Measurements from ENCODE around the gene SEMA4D.

Gene SEMA4D

GRCh38 chr9:89505048-89505447, 7.1 kb upstream of the SEMA4D start:
- TF ChIP-seq, protein P1, sequence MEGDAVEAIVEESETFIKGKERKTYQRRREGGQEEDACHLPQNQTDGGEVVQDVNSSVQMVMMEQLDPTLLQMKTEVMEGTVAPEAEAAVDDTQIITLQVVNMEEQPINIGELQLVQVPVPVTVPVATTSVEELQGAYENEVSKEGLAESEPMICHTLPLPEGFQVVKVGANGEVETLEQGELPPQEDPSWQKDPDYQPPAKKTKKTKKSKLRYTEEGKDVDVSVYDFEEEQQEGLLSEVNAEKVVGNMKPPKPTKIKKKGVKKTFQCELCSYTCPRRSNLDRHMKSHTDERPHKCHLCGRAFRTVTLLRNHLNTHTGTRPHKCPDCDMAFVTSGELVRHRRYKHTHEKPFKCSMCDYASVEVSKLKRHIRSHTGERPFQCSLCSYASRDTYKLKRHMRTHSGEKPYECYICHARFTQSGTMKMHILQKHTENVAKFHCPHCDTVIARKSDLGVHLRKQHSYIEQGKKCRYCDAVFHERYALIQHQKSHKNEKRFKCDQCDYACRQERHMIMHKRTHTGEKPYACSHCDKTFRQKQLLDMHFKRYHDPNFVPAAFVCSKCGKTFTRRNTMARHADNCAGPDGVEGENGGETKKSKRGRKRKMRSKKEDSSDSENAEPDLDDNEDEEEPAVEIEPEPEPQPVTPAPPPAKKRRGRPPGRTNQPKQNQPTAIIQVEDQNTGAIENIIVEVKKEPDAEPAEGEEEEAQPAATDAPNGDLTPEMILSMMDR (IDR thresholded peaks at IDR 0.05; ENCODE audit: low read length, missing control alignments), result no peak
- H3K4me3 ChIP-seq (replicated peaks; ENCODE audit: low read depth, low read length), result no peak overlapping the region
- DNase-seq (ENCODE audit: low read depth), result no peak

DNA sequence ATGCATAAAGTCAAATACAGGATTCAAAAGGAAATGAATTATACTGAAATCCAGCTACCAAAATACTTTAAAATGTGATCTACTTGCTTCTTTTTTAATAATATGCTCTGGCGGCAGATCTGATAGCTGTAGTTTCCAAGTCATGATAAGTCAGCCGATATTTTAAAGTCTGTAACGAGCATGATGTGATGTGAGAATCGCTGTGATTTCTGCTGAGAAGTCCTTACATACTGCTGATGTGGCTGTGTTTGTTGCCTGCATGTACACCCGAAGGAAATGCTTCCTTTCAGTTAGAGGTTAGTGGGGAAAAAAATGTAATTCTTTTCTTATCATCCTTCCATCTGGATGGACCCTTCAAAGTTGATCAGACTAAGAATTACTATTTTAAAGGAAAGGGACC, 4.8 kb upstream of the SEMA4D start:
- no peak overlapping the region for H3K4me3 ChIP-seq (replicated peaks; ENCODE audit: low read depth, low read length)
- no peak for DNase-seq (ENCODE audit: low read depth)
- TF ChIP-seq, protein P1 (IDR thresholded peaks at IDR 0.05; ENCODE audit: low read length, missing control alignments), result no peak

DNA sequence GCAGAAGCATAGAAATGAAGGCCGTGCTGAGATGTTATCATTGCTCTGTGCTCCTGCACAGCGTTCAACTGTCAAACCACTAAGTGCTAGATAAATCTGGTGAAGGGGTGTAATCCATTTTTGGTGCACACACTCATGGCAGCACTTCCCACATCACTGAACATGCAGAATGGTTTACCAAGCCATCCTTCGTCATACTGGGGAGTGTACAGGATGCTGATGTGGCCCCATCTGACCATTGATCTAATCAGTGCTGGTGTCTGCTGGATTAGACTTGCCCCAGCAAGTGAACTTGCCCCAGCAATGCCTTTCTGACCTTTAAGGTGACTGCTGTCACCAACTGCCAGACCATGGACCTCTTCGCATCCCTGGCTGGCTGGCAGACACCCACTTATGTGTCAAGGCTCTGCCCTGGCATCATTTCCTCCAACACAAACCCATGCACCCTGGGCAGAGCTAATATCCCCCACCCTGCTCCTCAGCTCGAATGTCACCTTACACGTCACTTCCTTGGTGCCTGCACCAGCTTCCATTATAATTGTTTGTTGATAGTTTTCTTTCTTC, 4.2 kb upstream of the SEMA4D start:
- TF ChIP-seq, protein P1 (IDR thresholded peaks at IDR 0.05; ENCODE audit: low read length, missing control alignments), result no peak
- DNase-seq (ENCODE audit: low read depth), result no peak
- no peak overlapping the region for H3K4me3 ChIP-seq (replicated peaks; ENCODE audit: low read depth, low read length)

- TF ChIP-seq, protein P1 (IDR thresholded peaks at IDR 0.05; ENCODE audit: low read length, missing control alignments), result no peak
- DNase-seq (ENCODE audit: low read depth), result no peak
- H3K4me3 ChIP-seq (replicated peaks; ENCODE audit: low read depth, low read length), result no peak overlapping the region
Measured at GRCh38 chr9:89501311-89501898, 3.5 kb upstream of the SEMA4D start.

- TF ChIP-seq, protein P1 (IDR thresholded peaks at IDR 0.05; ENCODE audit: low read length, missing control alignments), result no peak
- H3K4me3 ChIP-seq (replicated peaks; ENCODE audit: low read depth, low read length), result no peak overlapping the region
- DNase-seq (ENCODE audit: low read depth), result no peak
Measured at GRCh38 chr9:89500008-89500407, 2.1 kb upstream of the SEMA4D start.

DNA sequence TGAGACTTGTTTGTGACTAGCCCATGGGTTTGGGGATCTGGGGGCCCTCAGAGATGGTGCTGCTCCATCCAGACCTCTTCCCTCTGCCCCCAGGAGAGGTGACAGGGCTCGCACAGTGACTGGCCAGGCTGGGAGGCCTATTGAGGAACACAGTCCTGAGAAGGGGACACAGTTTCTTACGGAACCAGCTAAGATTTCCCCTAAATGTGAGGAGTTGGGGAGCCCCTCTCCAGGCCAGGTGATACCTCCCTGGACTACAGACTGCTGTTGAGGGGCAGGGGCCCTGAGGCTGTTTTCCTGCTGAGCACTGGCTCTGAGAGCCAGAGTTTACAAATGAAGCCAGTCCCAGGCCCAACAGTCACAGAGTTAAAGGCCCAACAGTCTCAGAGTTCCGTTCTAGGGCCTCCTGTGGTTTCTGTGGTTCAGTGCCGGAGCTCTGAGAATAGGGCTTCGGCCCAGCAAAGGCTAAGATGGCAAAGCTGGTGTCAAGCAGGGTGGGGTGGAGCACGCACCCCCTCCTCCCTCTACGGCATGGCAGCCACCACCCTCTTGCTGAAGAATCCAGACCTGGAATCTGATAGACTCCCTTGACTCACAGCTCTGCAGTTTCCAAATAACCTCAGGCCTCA, 1.1 kb upstream of the SEMA4D start:
- TF ChIP-seq, protein P1 (IDR thresholded peaks at IDR 0.05; ENCODE audit: low read length, missing control alignments), result no peak
- H3K4me3 ChIP-seq (replicated peaks; ENCODE audit: low read depth, low read length), result no peak overlapping the region
- DNase-seq (ENCODE audit: low read depth), result no peak

All from fibroblast of pulmonary artery (primary cell).